ENCODE measurements around the gene EEF2K. TPM values are rescaled to one million over a fixed set of nuclear protein-coding genes. Genes with fewer than 3 reads are reported as not detected.

EEF2K gene
- total and polyA plus RNA-seq, 2 of the 13 experiments (the other 11 are each of a cell fraction or from before 2014, with no cell fraction given), result 22.0 to 23.8 TPM

GRCh38 chr16:22206013-22206841, at the start of gene EEF2K (continued):
- TF ChIP-seq ATF4 (CRISPR knock-in tag; IDR thresholded peaks at IDR 0.05) (no peak; a peak in 2 of 4 replicates), BCLAF1 (IDR thresholded peaks at IDR 0.05) (no peak), SATB2 (CRISPR knock-in tag; IDR thresholded peaks at IDR 0.05) (peak; percentile 48; the same call in 1 of the 2 replicates), SUZ12 (IDR thresholded peaks at IDR 0.05; ENCODE audit: low read depth, low read length) (no peak), ZNF772 (CRISPR knock-in tag; IDR thresholded peaks at IDR 0.05) (peak; percentile 91), ZNF3 (CRISPR knock-in tag; IDR thresholded peaks at IDR 0.05) (0 out of 2 replicates have a peak, but pooled peaks have one; percentile 20), CENPX (CRISPR knock-in tag; IDR thresholded peaks at IDR 0.05) (no peak), KAT8 (CRISPR knock-in tag; IDR thresholded peaks at IDR 0.05) (peak; percentile 92), ZBTB39 (CRISPR knock-in tag; IDR thresholded peaks at IDR 0.05) (0 out of 2 replicates have a peak, but pooled peaks have one; percentile 83), ZFX (CRISPR knock-in tag; IDR thresholded peaks at IDR 0.05; ENCODE audit: low read depth) (peak; percentile 93), ZNF775 (CRISPR knock-in tag; IDR thresholded peaks at IDR 0.05; ENCODE audit: borderline replicate concordance) (peak; percentile 6; the same call in 1 of the 2 replicates), XRCC5 (optimal IDR thresholded peaks at IDR 0.05; ENCODE audit: low read length) (peak; percentile 99), IRF1 (CRISPR knock-in tag; IDR thresholded peaks at IDR 0.05; ENCODE audit: low read depth) (no peak), ZNF18 (CRISPR knock-in tag; IDR thresholded peaks at IDR 0.05; ENCODE audit: insufficient replicate concordance) (peak; percentile 93), THAP11 (CRISPR knock-in tag; IDR thresholded peaks at IDR 0.05) (peak; percentile 86), CENPT (CRISPR knock-in tag; IDR thresholded peaks at IDR 0.05; ENCODE audit: low read depth) (no peak), HOXD1 (CRISPR knock-in tag; IDR thresholded peaks at IDR 0.05) (no peak; the same call in 1 of the 2 replicates), NFIC (IDR thresholded peaks at IDR 0.05; ENCODE audit: low read length) (no peak), ZNF292 (CRISPR knock-in tag; IDR thresholded peaks at IDR 0.05; ENCODE audit: borderline replicate concordance, low read depth) (peak; percentile 80), ZNF749 (CRISPR knock-in tag; IDR thresholded peaks at IDR 0.05; ENCODE audit: borderline replicate concordance) (peak; percentile 41), BRCA1 (CRISPR knock-in tag; IDR thresholded peaks at IDR 0.05) (peak; percentile 95)

Measured in HepG2 (cell line).